GF-D8 (cell line): Measurements from ENCODE around the gene TACR1.
"Not testable (repeated sequence)": the region's sequence is repeated elsewhere in the genome, so short reads cannot be mapped to it uniquely, and the experiment has no call there.

Experiments
- DNase-seq: peaks from one replicate; lab custom pipeline; 2025; lab: John Stamatoyannopoulos, UW

The TACR1 gene

DNA sequence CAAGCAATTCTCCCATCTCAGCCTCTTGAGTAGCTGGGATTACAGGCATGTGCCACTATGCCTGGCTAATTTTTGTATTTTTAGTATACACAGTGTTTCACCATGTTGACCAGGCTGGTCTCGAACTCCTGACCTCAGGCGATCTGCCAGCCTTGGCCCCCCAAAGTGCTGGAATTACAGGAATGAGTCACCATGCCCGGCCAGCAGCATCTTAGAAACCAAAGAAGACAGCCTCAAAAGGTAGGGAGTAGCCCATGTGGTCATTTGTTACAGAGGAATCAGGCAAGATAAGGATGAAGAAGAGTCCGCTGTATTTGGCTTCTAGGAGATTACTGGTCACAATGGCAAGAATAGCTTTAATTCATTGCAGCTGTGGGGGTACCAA lies 53.1 kb downstream of the TACR1 start:
- DNase-seq = not testable (repeated sequence)

DNA sequence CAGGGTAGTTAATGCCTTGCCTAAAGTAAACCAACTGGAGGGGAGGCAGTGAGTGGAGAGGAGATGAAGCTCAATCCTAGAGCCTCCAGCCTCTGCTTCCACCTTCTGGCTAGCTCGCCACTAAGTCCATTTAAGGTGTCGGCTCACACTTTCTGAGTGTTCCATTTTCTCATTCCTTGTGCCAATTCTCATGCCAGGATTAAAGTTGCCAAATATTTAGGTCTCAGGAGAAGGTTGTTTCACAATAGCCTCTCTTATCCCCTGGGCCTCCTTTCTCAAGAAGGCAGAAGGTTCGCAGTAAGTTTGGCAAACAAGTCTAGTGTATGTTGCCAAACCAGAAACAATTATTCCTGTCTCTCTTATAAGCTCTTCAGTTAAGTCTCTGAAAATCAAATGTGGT lies 57.2 kb downstream of the TACR1 start:
- DNase-seq = no peak

DNA sequence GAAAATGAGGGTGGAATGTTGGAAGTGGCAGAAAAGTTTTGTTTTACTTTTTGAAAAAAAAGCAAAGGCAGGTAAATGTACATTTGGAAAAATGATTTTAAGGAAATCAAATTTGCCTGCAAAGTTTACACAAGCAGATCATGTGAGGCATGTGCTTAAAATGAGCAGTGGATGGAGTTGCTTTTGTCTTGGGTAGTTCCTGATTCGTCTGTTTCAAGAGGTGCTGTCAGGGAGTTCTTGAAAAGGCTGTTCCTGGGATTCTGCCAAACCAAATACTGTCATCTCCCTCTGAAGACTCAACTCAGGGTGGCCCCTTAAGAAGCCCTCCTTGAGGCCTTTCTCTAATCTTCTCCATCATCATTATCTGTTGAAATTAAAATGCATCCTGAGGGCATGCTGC lies 59.0 kb downstream of the TACR1 start:
- DNase-seq = no peak

DNA sequence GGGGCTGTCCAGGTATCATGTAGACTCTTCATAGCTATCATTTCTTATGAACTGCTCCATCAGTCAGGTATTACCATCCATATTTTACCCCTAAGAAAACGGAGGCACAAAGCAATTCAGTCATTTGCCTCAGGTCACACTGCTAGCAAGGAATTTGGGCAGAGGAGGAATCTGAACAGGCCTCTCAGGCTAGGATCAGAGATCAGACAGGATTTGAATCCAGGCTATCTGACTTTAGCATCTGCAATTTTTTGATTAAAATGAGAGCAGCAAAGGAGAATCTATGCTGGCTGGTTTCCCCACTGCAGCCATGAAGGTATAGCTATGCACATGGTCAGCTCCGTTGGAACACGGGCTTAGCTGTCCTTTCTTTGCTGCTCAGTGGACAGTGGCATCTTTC lies 60.1 kb downstream of the TACR1 start:
- DNase-seq = no peak

DNA sequence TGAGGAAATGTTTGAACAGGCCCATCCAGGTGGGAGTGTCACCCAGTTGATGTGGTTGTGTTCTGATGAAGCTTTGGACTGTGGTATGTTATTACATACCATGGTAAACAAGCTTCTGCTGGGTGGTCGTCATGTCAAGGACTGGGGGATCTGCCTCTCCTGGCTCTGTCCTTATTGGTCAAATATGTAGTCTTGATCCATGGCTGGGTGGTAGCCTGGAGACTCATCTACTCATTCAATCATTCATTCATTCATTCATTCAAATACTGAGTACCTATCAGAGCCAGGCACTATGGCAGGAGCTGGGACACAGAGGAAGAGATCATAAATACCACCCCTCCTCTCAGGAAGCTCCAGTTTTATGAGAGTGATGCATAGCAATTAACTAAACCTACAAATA lies 60.8 kb downstream of the TACR1 start:
- no peak for DNase-seq

DNA sequence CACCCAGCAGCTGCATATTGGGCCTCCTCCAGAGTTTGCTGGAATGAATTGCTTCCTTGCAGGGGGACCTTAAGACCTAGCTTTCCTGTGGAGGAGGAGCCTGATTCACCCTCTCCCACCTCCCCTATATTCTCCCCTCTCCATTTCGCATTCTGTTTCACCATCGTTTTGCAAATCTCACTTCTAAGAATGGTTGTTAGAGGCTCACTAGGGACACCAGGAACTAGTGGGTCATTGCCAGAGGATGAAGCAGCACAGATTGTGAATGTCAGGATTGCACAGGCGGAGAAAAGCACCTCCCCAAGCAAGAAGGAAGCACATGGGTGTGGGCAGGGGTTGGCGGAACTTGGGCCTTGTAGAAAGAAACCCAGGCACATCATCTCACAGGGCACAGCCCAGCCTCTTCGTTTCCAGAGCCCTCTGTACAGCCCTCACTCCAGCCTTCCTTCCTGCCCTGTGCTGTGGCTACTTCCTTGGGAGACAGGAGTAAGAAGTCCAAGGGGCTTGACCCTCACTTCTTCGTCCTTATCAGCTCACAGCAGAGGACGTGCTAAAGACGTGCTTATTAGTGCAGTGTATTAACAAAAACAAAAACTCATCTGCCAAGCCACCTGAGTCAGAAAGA lies 63.4 kb downstream of the TACR1 start:
- no peak for DNase-seq

DNA sequence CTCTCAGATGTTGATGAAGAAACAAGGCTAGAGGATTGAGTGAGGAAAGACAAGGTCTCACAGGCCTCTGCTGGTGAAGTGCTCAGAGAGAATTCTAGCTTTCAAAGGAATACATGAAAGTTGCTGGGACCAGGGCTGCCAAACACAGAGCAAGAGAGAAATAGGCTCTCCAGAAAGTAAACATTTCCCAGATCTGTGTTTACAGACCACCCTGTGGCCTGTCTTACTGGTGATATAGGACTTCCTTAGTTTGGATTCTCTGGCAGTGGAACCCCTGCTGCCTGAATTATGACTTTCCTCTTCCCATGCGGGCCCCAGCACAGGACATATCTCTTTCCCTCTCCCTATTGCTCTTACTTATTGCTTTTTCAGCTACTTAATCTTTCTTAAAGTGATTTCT lies 64.5 kb downstream of the TACR1 start:
- no peak for DNase-seq

DNA sequence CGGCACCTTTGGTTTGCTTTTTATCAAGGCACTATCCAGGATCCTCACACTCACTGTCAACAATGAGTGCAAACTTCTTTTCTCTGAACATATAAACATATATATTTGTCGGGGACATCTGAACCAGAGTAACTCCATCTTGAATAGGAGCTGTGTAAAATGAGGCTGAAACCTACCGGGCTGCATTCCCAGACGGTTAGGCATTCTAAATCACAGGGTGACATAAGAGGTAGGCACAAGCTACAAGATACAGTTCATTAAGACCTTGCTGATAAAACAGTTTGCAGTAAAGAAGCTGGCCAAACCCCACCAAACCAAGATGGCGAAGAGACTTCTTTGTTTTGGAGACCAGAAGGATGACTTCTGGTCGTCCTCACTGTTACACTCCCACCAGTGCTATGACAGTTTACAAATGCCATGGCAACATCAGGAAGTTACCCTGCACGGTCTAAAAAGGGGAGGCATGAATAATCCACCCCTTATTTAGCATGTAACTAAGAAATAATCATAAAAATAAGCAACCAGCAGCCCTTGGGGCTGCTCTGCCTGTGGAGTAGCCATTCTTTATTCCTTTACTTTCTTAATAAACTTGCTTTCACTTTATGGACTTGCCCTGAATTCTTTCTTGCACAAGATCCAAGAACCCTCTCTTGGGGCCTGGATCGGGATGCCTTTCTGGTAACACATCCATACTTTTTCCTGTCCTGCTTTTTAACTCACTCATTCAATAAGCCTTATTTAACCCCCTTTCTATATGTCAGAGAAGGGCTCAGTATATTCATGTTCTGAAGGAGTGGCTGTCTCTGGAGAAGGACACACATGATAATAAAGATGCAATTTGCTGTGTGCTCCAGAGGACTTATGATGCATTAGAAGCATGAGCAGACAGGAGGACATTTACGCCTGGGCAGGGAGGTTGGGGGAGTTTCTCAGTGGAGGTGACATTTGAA lies 65.4 kb downstream of the TACR1 start:
- no peak for DNase-seq

DNA sequence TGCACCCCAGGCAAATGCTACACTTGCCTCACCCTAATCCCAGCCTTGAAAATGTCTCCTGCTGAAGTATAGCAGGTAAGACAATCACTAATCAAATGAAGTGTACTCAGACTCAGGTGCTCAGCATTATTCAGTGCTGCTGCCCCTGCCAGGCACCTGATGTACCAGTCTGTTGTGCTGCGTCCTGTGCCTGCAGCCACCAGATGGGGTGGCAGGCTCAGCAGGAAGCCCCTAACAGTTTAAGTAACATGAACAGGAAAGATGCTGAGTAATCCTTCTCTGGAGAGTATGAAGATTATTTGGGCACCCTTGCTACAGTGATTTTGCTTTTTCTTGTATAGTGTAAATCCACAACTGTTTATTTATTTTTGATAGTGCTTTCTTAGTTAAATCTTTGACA lies 69.1 kb downstream of the TACR1 start:
- no peak for DNase-seq

DNA sequence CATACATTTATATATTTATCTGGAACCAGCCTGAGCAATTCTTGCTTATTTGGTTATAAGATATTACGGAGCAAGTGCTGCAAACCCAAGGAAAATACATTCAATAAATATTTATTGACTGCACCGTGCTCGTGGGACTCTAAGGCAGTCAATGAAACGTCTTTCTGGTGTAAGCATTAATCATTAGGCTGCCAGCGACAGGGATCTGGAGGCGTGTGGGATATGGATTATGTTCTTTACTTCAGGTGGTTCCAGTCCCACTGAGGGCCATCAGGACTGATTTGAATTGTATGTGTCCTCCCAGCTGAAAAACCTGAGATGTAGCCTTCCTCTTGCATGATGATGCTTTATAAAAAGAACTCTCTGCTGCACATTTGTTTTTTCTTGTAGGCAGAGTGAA lies 75.4 kb downstream of the TACR1 start:
- DNase-seq = no peak

DNA sequence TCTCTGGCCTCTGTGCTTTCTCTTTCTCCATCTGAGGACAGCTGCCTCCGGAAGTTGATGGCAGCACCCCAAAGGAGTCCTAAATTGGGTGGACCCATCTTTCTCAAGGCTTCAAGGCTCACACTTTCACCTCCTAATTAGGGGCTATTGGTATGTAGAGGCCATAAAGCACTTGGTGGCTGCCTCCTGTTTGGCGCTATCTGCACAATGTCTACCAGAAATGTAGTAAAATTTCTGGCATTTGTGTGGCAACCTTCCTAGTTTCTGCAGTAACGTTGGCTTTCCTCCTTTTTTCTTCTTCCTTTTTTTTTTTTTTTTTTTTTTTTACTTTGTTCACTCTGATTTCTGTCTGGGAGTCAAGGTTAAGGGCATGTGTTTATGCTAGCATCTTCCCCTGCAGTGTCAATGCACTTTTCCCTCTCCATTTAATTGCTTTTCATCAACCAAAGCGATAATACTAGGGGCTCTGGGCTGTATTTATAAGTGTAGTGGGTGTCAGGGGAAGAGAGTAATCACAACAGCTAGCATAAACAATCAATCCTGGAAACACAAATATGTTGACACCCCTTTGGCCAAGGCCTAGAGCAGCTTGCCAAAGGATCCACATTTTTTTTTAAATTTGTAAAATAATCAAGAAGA lies 86.0 kb downstream of the TACR1 start:
- DNase-seq = no peak

DNA sequence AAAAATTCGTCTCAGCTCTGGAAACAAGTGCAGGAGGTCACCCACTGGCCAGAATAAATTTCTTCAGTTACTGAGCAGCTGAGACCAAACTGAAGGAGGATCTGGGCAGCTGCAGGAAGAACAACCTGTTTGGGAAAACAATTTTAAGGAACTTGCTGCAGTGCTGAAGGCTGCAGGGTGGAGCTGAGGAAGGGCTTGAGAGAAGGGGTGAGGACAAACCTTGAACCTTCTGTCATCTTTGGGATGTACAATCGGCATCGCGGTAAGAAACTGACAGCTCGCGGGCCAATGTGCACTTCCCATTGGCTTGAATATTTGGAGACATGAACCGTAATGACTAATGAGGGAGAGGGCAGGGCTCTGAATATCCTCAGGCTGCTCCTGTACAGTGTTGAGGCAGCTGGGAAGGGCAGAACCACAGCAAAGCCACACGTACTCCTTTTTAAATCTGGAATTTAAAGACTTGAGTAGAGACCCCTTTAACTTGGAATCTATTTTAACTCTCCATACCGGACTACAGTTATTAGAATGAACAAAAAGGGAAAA lies 90.3 kb downstream of the TACR1 start:
- DNase-seq = peak; percentile 15

DNA sequence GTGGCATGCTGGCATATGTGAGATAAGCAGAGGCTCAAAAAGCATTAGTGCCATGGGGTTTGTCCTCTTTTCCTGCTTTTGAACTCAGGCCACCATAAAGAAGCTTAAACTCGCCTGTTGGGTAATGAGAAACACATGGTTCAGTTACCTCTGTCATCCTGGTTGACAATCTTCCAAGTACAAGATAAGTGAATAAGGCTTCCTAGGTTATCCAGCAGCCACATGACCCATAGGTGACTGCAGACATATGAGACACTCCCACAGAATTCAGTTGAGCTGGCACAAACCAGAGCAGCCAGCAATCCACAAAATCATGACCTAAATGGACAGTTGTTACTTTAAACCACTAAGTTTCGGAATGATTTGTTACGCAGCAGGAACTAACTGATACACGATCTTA lies 97.3 kb downstream of the TACR1 start:
- no peak for DNase-seq

DNA sequence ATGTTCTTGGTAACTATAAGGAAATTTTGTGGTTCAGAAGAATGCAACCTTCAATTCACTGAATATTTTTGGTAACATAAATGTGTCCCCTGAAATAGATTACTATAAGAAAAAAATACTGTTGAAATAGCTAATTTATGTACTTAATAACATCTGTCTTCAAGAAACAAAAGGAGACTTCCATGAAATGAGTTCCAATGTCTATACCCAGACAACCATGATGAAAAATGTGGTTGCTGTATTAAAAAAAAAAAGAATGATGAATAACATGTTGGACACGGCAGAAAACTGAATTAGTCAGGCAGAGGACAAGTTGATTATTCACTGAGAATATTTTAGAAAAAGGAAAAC lies 98.5 kb downstream of the TACR1 start:
- DNase-seq = no peak

DNA sequence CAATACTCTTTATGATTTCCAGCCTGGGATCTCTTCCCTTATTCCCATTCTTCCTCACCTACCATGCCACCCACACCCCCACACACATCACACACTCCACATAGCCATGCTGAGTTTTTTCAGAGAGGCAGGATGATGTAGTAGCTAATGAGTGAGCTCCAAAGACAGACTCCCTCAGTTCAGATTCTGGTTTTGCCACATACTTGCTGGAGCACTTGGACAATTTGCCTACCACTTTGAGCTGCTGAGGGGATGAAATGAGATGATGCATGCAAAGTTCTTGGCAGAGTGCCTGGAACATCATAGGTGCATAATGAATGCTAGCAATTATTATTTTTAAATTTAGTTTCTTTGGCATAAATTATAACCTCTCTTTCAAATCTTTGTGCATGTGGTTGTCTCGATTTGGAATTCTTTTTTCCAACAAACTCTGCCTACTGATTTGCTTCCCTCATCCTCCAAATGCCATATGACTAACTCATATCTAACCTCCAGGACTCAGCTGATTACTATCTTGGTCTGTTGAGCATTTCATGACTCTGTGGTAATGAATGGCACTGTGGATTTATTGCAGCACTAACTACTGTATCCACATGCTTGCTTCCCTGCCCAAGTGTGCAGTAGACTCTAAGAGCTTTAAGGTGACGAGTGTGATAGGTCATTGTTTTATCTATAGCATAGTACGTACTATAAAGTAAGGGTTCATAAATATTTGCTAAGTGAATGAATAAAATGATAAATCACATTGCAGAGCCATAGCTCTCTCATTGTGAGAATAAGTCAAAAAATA lies 99.1 kb downstream of the TACR1 start:
- DNase-seq = peak; percentile 20

DNA sequence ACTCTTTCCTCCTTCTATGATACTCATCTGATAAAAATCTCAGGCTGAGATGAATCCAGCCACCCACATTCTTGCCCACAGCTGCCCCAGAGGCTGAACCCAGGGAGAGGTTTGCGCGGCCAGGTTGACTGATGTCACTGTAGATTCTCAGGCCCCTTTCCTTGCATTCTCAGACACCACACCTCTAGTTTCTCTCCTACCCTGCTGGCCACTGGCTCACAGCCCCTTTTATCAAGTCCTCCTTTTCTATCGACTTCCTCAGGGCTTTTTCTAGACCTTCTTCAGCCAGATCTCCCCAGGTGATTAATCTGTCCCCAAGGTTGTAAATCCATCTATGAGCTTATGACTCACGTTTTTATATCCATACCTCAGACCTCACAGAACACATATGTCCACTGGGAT lies 99.8 kb downstream of the TACR1 start:
- no peak for DNase-seq

DNA sequence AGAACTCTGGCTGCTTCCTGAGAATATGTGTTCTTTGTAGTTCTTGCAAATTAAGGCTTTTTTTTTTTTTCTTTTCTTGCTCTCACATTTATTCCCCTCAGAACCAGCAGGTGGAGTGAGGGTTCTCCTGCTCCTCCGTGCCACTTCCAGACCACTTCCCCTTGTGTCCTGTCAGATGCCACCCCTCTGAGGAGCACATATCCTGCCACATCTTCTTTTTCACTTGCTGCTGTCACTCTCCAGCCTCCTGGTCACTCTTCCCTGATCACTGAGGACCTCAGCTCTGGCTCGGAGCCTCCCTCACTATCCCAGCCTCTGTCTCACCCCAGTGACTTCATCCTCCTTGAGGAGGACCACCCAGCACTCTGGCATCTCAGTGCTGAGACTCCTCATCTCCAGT lies 100.5 kb downstream of the TACR1 start:
- DNase-seq = peak; percentile 28

DNA sequence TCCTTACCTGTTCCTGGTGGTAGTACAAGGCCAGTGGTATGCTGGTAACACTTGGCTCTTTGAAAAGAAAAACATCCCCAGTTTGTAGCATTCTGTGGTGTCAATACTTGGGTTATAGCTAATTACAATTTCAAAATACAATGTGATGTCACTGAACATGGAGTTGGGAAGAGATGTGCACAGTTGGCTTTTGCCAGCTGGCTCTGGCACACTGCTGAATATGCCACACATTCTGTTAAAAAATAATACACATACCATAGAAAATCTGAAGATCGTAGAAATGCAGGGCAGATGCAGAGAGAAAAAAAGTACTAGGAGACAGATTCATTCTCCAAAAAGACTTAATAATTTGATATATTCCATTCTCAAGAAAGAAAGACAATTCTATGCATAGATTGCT lies 101.5 kb downstream of the TACR1 start:
- DNase-seq = no peak

DNA sequence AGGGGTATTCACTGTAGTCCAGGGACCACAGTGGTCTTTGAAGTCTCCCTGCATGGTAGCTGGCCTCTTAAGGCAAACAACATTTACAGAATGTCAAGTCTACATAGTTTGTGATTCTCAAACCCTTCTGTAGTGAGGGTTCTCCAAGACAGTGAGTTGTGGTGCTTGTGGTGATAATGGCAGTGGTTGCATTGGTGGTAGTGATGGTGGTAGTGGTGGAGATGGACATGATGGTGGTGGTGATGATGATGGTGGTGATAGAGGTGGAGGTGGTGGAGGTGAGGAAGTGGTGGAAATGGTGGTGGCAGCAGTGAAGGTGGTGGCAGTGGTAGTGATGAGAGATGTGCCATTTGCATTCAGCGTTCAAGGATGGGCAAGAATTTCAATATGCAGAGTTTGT lies 104.9 kb downstream of the TACR1 start:
- DNase-seq = no peak

DNA sequence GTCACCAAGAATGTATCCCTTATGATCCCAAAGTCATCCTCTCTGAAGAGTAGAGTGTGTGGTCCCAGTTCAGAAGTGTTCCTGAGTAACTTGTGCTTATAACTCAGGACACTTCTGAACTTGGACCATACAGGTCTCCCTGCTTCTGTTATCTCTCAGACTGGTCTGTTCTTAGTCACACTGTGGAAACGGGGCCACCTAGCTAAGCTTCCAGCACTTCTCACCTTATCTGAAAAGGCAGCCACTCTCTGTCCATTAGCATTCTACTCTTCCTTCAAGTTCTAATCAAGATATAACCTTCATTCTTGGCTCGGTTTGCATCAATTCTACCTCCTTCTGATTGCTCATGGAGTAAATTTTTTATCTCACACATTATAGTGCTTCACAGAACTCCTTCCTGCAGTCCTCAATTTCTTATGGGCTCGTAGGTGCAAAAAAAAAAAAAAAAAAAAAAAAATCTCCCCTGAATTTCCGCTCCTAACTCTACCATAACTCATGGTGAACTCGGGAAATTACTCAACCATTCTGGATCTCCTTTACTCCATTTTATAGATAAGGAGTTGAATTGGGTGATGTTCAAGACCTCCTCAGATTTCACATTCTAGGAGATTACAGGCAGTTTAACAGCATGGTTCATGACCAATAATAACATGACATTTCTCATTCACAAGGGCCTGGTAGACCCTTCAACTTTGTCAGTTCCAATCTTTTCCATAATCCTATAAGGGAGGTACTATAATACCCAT lies 108.4 kb downstream of the TACR1 start:
- DNase-seq = no peak

DNA sequence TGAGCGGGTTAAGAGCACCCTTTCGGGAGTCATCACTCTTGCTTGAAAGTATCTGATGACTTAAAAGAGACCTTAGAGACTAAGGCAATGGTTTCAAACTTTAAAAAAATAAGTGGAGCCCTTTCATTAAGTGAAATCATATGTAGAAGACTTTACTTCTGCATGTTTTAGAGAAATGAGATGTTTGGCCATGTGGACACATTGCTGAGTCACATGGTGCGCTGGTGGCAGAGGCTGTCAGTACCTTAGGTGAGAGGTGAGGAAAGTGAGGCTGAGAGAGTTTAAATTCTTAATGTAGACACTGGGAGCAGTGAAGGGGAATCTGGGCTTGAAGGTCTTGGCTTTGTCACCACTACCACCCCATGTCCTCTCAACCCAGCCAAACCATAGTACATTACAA lies 109.8 kb downstream of the TACR1 start:
- DNase-seq = no peak
